Duodenal mucosa (tissue), 2 donors: ENCODE data around the gene CTSK.
"Not testable (repeated sequence)": the region's sequence is repeated elsewhere in the genome, so short reads cannot be mapped to it uniquely, and the experiment has no call there.

ENCODE experiments used
- H3K27ac ChIP-seq: one replicate; pipeline ENCODE4 v1.7.0; 2013; ENCODE audit warnings: low read depth, low read length
- H3K27me3 ChIP-seq, 2 donors: one replicate each; pipeline ENCODE4 v1.7.0; 2013; ENCODE audit warnings: low read length in 2 of 2, control low read depth in 1 of 2; ENCODE audit not compliant: insufficient read depth in 2 of 2, control insufficient read depth in 1 of 2
- H3K36me3 ChIP-seq, 2 donors: one replicate each; pipeline ENCODE4 v1.7.0; 2013; ENCODE audit warnings: low read length in 2 of 2, control low read depth in 1 of 2; ENCODE audit not compliant: insufficient read depth in 2 of 2, control insufficient read depth in 1 of 2
- H3K4me1 ChIP-seq, 2 donors: one replicate each; pipeline ENCODE4 v1.7.0; 2013; ENCODE audit warnings: low read length in 2 of 2, control low read depth in 1 of 2; ENCODE audit not compliant: insufficient read depth in 2 of 2, control insufficient read depth in 1 of 2
- H3K4me3 ChIP-seq, 2 donors: one replicate each; pipeline ENCODE4 v1.7.0; 2013; ENCODE audit warnings: low read length in 2 of 2, low read depth in 1 of 2
- H3K9ac ChIP-seq, 2 donors: one replicate each; pipeline ENCODE4 v1.7.0; 2013; ENCODE audit warnings: low read length in 2 of 2, low read depth in 1 of 2
- H3K9me3 ChIP-seq, 2 donors: one replicate each; pipeline ENCODE4 v1.7.0; 2013; ENCODE audit warnings: low read length in 2 of 2, control low read depth in 1 of 2; ENCODE audit not compliant: control insufficient read depth in 1 of 2

The CTSK gene

DNA sequence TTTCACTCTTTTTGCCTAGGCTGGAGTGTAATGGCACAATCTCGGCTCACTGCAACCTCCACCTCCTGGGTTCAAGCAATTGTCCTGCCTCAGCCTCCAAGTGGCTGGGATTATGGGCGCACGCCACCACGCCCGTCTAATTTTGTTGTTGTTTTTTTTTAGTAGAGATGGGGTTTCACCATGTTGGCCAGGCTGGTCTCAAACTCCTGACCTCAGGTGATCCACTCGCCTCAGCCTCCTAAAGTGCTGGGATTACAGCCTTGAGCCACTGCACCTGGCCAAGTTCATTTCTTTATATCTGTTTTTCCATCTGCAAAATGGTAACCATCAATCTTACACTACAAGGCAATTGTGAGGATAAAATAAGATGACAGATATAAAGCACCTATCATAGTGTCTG lies 25.9 kb upstream of the CTSK start:
- H3K4me3 ChIP-seq, H3K27me3 ChIP-seq, H3K4me1 ChIP-seq, H3K9ac ChIP-seq, H3K27ac ChIP-seq, H3K9me3 ChIP-seq: not testable (repeated sequence)
- peaks cover 16 to 77% of the 10 kb centered on the region in 2 donors for H3K36me3 ChIP-seq

DNA sequence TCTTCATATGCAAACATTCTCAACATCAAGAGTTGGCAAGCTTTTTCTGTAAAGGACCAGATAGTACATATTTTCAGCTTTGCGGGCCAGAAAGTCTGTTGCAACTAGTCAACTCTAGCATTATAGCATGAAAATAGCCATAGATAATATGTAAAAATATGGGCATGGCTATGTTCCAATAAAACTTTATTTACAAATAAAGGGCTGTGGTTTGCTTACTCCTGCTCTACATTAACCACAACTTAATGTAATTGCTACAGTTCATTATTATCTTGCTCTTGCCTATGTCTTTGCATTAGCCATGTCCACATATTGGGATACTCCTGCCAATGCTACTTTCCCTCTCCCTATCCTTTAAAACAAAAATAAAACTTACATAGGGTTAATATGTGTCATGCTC lies 24.5 kb upstream of the CTSK start:
- Histone ChIP-seq H3K4me1 (no peaks in the 10 kb centered on the region), H3K27ac (no peak overlapping the region), H3K36me3 (peaks cover 18 to 76% of the 10 kb centered on the region in 2 donors), H3K27me3 (no peaks in the 10 kb centered on the region), H3K4me3 (no peak overlapping the region), H3K9ac (no peak overlapping the region), H3K9me3 (no peaks in the 10 kb centered on the region)

DNA sequence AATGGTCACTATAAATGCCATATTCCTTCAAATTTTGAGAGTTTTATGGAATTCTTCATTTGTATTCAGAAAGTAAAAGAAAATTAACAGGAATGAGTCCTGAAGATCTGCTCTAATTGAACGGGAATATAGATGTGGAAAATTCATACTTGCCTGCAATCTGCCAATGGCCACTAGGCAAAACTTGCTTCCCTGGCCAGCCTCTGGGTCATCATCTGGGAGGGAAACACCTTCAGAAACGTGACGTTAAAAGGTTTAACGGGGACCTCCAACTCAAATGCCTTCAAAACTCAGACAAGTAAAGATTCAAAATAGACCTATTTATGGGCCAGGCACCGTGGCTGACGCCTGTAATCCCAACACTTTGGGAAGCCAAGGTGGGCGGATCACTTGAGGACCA lies 21.7 kb upstream of the CTSK start:
- Histone ChIP-seq H3K9ac (no peak overlapping the region), H3K27me3 (no peaks in the 10 kb centered on the region), H3K4me1 (no peaks in the 10 kb centered on the region), H3K4me3 (no peak overlapping the region), H3K9me3 (no peaks in the 10 kb centered on the region), H3K36me3 (peaks cover 18 to 65% of the 10 kb centered on the region in 2 donors), H3K27ac (no peak overlapping the region)

DNA sequence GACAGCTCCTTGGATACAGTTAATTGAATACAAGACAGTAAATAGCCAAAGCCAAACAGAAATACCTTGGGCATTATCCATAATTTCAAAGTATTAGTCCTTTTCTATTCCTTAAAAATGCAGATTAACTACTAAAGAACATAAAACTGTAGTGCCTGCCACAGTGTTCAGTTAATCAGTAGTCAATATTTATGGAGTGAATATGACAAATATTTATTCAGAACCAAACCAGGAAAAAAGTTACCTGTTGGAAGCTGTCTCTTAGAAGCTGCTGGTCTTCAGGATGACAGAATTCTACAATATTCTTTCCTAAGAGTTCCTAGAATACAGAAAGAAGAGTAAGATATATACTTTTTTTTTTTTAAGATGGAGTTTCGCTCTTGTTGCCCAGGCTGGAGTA lies 18.2 kb upstream of the CTSK start:
- peaks cover 9 to 48% of the 10 kb centered on the region in 2 donors for H3K36me3 ChIP-seq
- no peaks in the 10 kb centered on the region for H3K9me3 ChIP-seq
- no peak overlapping the region for H3K27ac ChIP-seq
- H3K27me3 ChIP-seq = no peaks in the 10 kb centered on the region
- H3K4me3 ChIP-seq = no peak overlapping the region
- no peaks in the 10 kb centered on the region for H3K4me1 ChIP-seq
- no peak overlapping the region for H3K9ac ChIP-seq

DNA sequence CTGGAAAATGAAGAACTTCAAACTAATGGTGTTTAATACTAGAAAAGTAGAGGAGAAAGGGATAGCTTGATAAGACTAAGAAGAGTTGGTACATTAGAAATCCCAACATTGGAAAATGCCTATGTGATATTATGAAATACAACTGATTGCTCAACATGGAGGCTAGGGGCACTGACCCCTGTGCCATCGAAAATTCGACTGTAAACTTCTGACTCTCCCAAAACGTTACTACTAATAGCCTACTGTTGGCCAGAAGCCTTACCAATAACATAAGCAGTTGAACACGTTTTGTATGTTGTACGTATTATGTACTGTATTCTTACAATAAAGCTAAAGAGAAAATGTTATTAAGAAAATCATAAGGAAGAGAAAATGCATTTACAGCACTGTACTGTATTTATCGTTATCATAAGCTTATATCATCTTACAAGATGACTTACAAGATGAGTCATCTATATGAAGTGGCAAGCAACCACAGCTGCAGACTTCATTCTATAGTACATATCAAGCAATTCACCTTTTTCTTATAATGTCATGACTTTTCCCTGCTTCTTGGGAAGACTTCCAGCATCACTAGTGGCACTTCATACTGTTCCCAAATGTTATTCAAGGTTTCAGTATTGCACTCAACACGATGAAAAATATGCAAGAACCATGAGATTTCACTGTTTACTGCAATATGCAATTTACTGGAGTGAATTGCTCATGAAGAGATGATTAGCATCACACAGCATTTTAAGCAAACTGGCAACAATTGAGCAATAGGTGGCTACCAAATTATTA lies 12.9 kb upstream of the CTSK start:
- no peak overlapping the region for H3K4me3 ChIP-seq
- H3K36me3 ChIP-seq = peaks cover 22 to 53% of the 10 kb centered on the region in 2 donors
- no peak overlapping the region for H3K27ac ChIP-seq
- H3K9ac ChIP-seq = no peak overlapping the region
- no peaks in the 10 kb centered on the region for H3K9me3 ChIP-seq
- H3K4me1 ChIP-seq = no peaks in the 10 kb centered on the region
- no peaks in the 10 kb centered on the region for H3K27me3 ChIP-seq

DNA sequence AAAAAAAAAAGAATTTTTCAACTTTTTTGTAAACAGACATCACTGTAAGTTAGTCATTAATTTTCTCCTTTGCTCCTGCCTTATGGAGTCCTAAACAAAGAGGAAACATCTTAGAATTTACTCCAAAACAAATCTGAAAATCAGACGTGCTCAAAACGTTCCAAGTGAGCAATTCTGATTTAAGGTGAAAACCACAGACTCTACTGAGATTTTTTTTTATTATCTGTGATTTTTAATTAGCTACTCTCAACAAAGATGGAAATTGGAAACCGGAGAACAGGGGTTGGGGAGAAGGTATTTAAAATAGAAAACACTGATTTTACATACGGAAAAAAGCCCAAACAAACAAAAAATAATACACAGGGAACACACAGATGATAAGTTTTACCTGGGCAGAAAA lies 7.8 kb upstream of the CTSK start:
- Histone ChIP-seq H3K9me3 (no peaks in the 10 kb centered on the region), H3K27ac (no peak overlapping the region), H3K36me3 (peaks cover 37 to 72% of the 10 kb centered on the region in 2 donors)

DNA sequence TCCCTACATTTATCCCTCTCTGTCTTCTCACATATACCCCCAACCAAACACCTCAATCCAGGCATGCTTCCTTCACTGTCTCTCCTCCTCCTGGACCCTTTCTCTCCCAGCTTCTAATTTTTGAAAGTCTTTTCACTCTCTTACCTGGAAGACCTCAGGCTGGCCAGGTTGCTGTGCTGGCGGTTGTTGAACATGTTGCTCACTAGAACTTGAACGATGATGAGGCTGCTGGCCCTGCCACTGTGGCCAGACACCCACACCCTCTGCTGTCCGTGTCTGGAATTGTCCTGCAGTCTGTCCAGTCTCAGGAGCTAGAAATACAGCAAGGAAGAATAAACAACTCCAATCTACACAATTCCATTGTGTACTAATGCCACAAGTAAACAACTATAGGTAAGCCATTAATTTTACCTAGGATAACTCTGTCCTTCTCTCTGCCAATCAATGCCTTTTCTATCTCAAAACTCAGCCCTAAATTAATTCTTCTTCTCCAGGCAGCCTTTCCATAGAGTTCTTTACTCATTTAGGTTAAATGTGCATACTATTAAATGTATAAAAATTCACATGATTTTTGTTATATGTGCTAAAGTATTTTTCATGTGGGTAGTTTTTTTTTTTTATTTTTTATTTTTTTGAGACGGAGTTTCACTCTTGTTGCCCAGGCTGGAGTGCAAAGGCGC lies 5.1 kb upstream of the CTSK start:
- Histone ChIP-seq H3K9me3 (no peaks in the 10 kb centered on the region), H3K36me3 (peaks cover 29 to 56% of the 10 kb centered on the region in 2 donors), H3K9ac (no peak overlapping the region), H3K4me1 (peaks cover 0 to 12% of the 10 kb centered on the region in 2 donors), H3K4me3 (no peak overlapping the region), H3K27ac (no peak overlapping the region), H3K27me3 (no peaks in the 10 kb centered on the region)

More for the DNA sequence above, 7.8 kb upstream of the CTSK start:
- Histone ChIP-seq H3K4me1 (peaks cover 0 to 10% of the 10 kb centered on the region in 2 donors), H3K9ac (no peak overlapping the region), H3K27me3 (no peaks in the 10 kb centered on the region), H3K4me3 (no peak overlapping the region)

DNA sequence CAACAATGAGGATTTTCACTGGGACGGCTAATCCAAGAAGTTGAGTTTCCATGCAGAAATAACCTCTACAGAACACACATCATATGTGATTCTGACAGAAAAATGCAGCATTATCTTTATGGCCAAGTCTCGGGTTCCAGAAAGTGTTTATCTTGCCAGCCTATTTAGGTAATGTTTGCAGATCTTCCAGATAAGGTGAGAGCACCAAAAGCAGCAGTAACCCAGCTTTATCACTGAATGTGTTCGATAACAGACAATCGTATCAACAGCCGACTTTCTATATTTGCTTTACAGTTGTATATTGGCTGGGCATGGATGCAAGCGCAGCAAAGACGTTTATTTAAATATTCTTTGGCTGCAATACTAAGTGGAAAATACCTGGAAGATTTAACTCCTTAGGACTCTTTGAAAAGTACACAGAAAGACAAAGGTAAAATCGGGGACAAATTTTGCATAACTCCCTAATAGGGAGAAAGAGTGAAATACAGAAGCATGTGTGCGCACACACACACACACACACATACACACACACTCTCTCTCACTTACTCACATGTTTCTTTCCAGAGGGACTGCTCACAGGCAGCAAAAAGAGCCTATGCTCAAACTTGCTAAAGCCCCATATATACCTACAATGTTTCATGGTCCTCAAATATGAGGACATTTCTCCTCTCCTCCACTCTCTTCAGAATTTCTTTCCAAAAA lies 3.0 kb upstream of the CTSK start:
- H3K27me3 ChIP-seq = no peaks in the 10 kb centered on the region
- H3K4me1 ChIP-seq = peaks cover 0 to 12% of the 10 kb centered on the region in 2 donors
- H3K9ac ChIP-seq = no peak overlapping the region
- H3K36me3 ChIP-seq = peaks cover 19 to 39% of the 10 kb centered on the region in 2 donors
- H3K9me3 ChIP-seq = no peaks in the 10 kb centered on the region
- no peak overlapping the region for H3K27ac ChIP-seq
- H3K4me3 ChIP-seq = no peak overlapping the region

DNA sequence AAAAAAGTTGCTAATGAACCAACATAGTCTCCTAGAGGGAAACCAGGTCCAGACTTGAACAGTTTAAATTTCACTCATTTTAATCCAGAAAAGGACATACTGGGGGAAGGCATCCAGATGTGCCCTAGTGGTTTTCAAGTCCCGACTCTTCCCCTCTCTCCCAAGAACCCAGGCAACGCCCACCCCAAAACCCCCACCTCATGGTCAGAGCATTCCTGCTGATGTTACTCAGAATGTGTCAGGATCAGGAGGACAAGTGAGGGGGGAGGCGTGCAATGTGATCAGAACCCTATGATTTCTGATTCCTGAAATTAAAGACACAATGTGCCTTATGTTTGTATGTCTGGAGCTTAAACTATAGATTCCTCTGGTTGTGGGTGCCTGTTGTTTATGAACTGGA lies 1.6 kb upstream of the CTSK start:
- Histone ChIP-seq H3K9ac (no peak overlapping the region), H3K36me3 (peaks cover 15 to 33% of the 10 kb centered on the region in 2 donors), H3K27me3 (no peaks in the 10 kb centered on the region), H3K27ac (no peak overlapping the region), H3K9me3 (no peaks in the 10 kb centered on the region), H3K4me3 (no peak overlapping the region), H3K4me1 (peaks cover 0 to 12% of the 10 kb centered on the region in 2 donors)

DNA sequence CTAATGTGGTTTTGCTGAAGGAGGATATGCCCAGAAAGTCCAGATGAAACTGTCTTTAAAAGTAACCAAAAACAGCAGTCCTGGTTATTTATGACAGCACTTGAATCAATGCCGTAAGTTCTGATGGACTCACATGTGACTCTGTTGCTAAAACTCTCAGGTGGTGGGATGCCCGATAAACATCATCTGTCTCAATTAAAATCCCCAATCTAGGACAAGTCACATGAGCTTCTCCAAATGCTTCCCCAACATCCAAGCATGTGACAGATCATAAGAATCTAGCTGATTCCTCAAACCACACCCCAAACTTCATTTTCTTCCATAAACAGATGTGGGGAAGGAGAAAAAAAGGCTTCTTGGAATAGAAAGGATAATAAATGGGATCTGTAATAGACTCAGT lies 786 bp upstream of the CTSK start:
- peaks cover 11 to 25% of the 10 kb centered on the region in 2 donors for H3K36me3 ChIP-seq
- H3K4me1 ChIP-seq = peaks cover 0 to 12% of the 10 kb centered on the region in 2 donors
- no peak overlapping the region for H3K27ac ChIP-seq
- H3K4me3 ChIP-seq = no peak overlapping the region
- H3K9ac ChIP-seq = no peak overlapping the region
- H3K9me3 ChIP-seq = no peaks in the 10 kb centered on the region
- H3K27me3 ChIP-seq = no peaks in the 10 kb centered on the region
